Measurements from ENCODE around the gene ADGRF1.

The ADGRF1 gene

GRCh38 chr6:47014401-47014800, 27.7 kb downstream of the ADGRF1 start:
- Histone ChIP-seq H3K9ac (ENCODE audit: low read length) (no peak overlapping the region), H3K36me3 (ENCODE audit: control insufficient read depth, low read depth, low read length) (no peaks in the 10 kb centered on the region), H3K27ac (ENCODE audit: low read length) (no peak overlapping the region), H3K9me3 (ENCODE audit: control insufficient read depth, low read depth, low read length) (no peaks in the 10 kb centered on the region), H3K4me1 (ENCODE audit: control insufficient read depth, low read depth, low read length) (no peaks in the 10 kb centered on the region), H3K27me3 (ENCODE audit: control insufficient read depth, insufficient read depth, low read length) (no peaks in the 10 kb centered on the region), H3K4me3 (ENCODE audit: low read length) (no peak overlapping the region)

- H3K27me3 ChIP-seq (ENCODE audit: control insufficient read depth, insufficient read depth, low read length) = no peaks in the 10 kb centered on the region
- H3K4me3 ChIP-seq (ENCODE audit: low read length) = no peak overlapping the region
- no peaks in the 10 kb centered on the region for H3K4me1 ChIP-seq (ENCODE audit: control insufficient read depth, low read depth, low read length)
- H3K9ac ChIP-seq (ENCODE audit: low read length) = no peak overlapping the region
- H3K27ac ChIP-seq (ENCODE audit: low read length) = no peak overlapping the region
- H3K9me3 ChIP-seq (ENCODE audit: control insufficient read depth, low read depth, low read length) = no peaks in the 10 kb centered on the region
- H3K36me3 ChIP-seq (ENCODE audit: control insufficient read depth, low read depth, low read length) = no peaks in the 10 kb centered on the region
Observed at GRCh38 chr6:47009583-47009982, 32.5 kb downstream of the ADGRF1 start.

- Histone ChIP-seq H3K9ac (ENCODE audit: low read length) (no peak overlapping the region), H3K27ac (ENCODE audit: low read length) (no peak overlapping the region), H3K4me3 (ENCODE audit: low read length) (no peak overlapping the region), H3K4me1 (ENCODE audit: control insufficient read depth, low read depth, low read length) (no peaks in the 10 kb centered on the region), H3K36me3 (ENCODE audit: control insufficient read depth, low read depth, low read length) (no peaks in the 10 kb centered on the region), H3K9me3 (ENCODE audit: control insufficient read depth, low read depth, low read length) (no peaks in the 10 kb centered on the region), H3K27me3 (ENCODE audit: control insufficient read depth, insufficient read depth, low read length) (no peaks in the 10 kb centered on the region)
Observed at GRCh38 chr6:47008397-47008763, 33.8 kb downstream of the ADGRF1 start.

- no peaks in the 10 kb centered on the region for H3K27me3 ChIP-seq (ENCODE audit: control insufficient read depth, insufficient read depth, low read length)
- no peak overlapping the region for H3K27ac ChIP-seq (ENCODE audit: low read length)
- H3K4me3 ChIP-seq (ENCODE audit: low read length) = no peak overlapping the region
- no peaks in the 10 kb centered on the region for H3K4me1 ChIP-seq (ENCODE audit: control insufficient read depth, low read depth, low read length)
- no peaks in the 10 kb centered on the region for H3K9me3 ChIP-seq (ENCODE audit: control insufficient read depth, low read depth, low read length)
- no peak overlapping the region for H3K9ac ChIP-seq (ENCODE audit: low read length)
- H3K36me3 ChIP-seq (ENCODE audit: control insufficient read depth, low read depth, low read length) = no peaks in the 10 kb centered on the region
Observed at GRCh38 chr6:47007657-47008396, 34.3 kb downstream of the ADGRF1 start.

GRCh38 chr6:47005486-47005885, 36.6 kb downstream of the ADGRF1 start:
- Histone ChIP-seq H3K36me3 (ENCODE audit: control insufficient read depth, low read depth, low read length) (no peaks in the 10 kb centered on the region), H3K4me3 (ENCODE audit: low read length) (no peak overlapping the region), H3K9me3 (ENCODE audit: control insufficient read depth, low read depth, low read length) (no peaks in the 10 kb centered on the region), H3K27me3 (ENCODE audit: control insufficient read depth, insufficient read depth, low read length) (no peaks in the 10 kb centered on the region), H3K4me1 (ENCODE audit: control insufficient read depth, low read depth, low read length) (no peaks in the 10 kb centered on the region), H3K9ac (ENCODE audit: low read length) (no peak overlapping the region), H3K27ac (ENCODE audit: low read length) (no peak overlapping the region)

GRCh38 chr6:47004463-47004862, 37.7 kb downstream of the ADGRF1 start:
- no peaks in the 10 kb centered on the region for H3K4me1 ChIP-seq (ENCODE audit: control insufficient read depth, low read depth, low read length)
- H3K27ac ChIP-seq (ENCODE audit: low read length) = no peak overlapping the region
- H3K36me3 ChIP-seq (ENCODE audit: control insufficient read depth, low read depth, low read length) = no peaks in the 10 kb centered on the region
- no peaks in the 10 kb centered on the region for H3K27me3 ChIP-seq (ENCODE audit: control insufficient read depth, insufficient read depth, low read length)
- no peak overlapping the region for H3K4me3 ChIP-seq (ENCODE audit: low read length)
- no peak overlapping the region for H3K9ac ChIP-seq (ENCODE audit: low read length)
- H3K9me3 ChIP-seq (ENCODE audit: control insufficient read depth, low read depth, low read length) = no peaks in the 10 kb centered on the region

- Histone ChIP-seq H3K27ac (ENCODE audit: low read length) (no peak overlapping the region), H3K9ac (ENCODE audit: low read length) (no peak overlapping the region), H3K4me1 (ENCODE audit: control insufficient read depth, low read depth, low read length) (no peaks in the 10 kb centered on the region), H3K9me3 (ENCODE audit: control insufficient read depth, low read depth, low read length) (no peaks in the 10 kb centered on the region), H3K36me3 (ENCODE audit: control insufficient read depth, low read depth, low read length) (no peaks in the 10 kb centered on the region), H3K4me3 (ENCODE audit: low read length) (no peak overlapping the region), H3K27me3 (ENCODE audit: control insufficient read depth, insufficient read depth, low read length) (no peaks in the 10 kb centered on the region)
Observed at GRCh38 chr6:47000842-47001241, 41.3 kb downstream of the ADGRF1 start.

GRCh38 chr6:46998436-46999017, 43.6 kb downstream of the ADGRF1 start:
- Histone ChIP-seq H3K4me3 (ENCODE audit: low read length) (no peak overlapping the region), H3K9me3 (ENCODE audit: control insufficient read depth, low read depth, low read length) (no peaks in the 10 kb centered on the region), H3K36me3 (ENCODE audit: control insufficient read depth, low read depth, low read length) (no peaks in the 10 kb centered on the region), H3K4me1 (ENCODE audit: control insufficient read depth, low read depth, low read length) (no peaks in the 10 kb centered on the region), H3K27ac (ENCODE audit: low read length) (no peak overlapping the region), H3K27me3 (ENCODE audit: control insufficient read depth, insufficient read depth, low read length) (no peaks in the 10 kb centered on the region), H3K9ac (ENCODE audit: low read length) (no peak overlapping the region)

- Histone ChIP-seq H3K9me3 (ENCODE audit: control insufficient read depth, low read depth, low read length) (no peaks in the 10 kb centered on the region), H3K4me1 (ENCODE audit: control insufficient read depth, low read depth, low read length) (no peaks in the 10 kb centered on the region), H3K9ac (ENCODE audit: low read length) (no peak overlapping the region)
Observed at GRCh38 chr6:46997646-46998045, 44.5 kb downstream of the ADGRF1 start.

GRCh38 chr6:46996860-46997641, 45.1 kb downstream of the ADGRF1 start:
- Histone ChIP-seq H3K36me3 (ENCODE audit: control insufficient read depth, low read depth, low read length) (no peaks in the 10 kb centered on the region), H3K4me3 (ENCODE audit: low read length) (no peak overlapping the region), H3K9me3 (ENCODE audit: control insufficient read depth, low read depth, low read length) (no peaks in the 10 kb centered on the region), H3K4me1 (ENCODE audit: control insufficient read depth, low read depth, low read length) (no peaks in the 10 kb centered on the region), H3K27me3 (ENCODE audit: control insufficient read depth, insufficient read depth, low read length) (no peaks in the 10 kb centered on the region), H3K9ac (ENCODE audit: low read length) (no peak overlapping the region), H3K27ac (ENCODE audit: low read length) (no peak overlapping the region)

More at GRCh38 chr6:46997646-46998045, 44.5 kb downstream of the ADGRF1 start:
- Histone ChIP-seq H3K36me3 (ENCODE audit: control insufficient read depth, low read depth, low read length) (no peaks in the 10 kb centered on the region), H3K27ac (ENCODE audit: low read length) (no peak overlapping the region), H3K4me3 (ENCODE audit: low read length) (no peak overlapping the region), H3K27me3 (ENCODE audit: control insufficient read depth, insufficient read depth, low read length) (no peaks in the 10 kb centered on the region)

GRCh38 chr6:46994933-46995332, 47.2 kb downstream of the ADGRF1 start:
- H3K4me3 ChIP-seq (ENCODE audit: low read length) = no peak overlapping the region
- no peaks in the 10 kb centered on the region for H3K36me3 ChIP-seq (ENCODE audit: control insufficient read depth, low read depth, low read length)
- H3K4me1 ChIP-seq (ENCODE audit: control insufficient read depth, low read depth, low read length) = no peaks in the 10 kb centered on the region
- H3K9me3 ChIP-seq (ENCODE audit: control insufficient read depth, low read depth, low read length) = no peaks in the 10 kb centered on the region
- no peak overlapping the region for H3K9ac ChIP-seq (ENCODE audit: low read length)
- no peaks in the 10 kb centered on the region for H3K27me3 ChIP-seq (ENCODE audit: control insufficient read depth, insufficient read depth, low read length)
- H3K27ac ChIP-seq (ENCODE audit: low read length) = no peak overlapping the region
